ENCODE data around the gene C6orf47.

Gene C6orf47

DNA sequence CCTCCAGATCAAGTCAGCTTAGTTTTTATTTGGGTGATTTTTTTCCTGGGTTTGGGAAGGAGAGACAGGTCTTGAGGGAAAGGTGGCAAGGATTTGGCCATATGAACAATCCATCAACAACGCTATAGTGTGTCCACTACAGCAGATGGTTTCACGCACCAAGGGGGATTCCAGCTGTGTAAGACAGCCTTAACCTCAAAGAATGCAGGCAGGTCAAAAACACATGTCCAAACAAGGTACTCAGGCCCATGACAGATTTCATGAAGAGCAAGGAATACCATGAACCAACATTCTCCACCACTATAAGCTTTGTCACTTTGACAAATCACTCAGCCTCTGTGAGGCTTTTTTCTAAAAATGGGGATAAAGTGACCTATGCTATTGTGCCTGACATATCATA, 43.6 kb downstream of the C6orf47 start:
- no peak overlapping the region for H3K27ac Mint-ChIP-seq
- H3K4me3 Mint-ChIP-seq, result no peak overlapping the region
- TF ChIP-seq, protein P1, sequence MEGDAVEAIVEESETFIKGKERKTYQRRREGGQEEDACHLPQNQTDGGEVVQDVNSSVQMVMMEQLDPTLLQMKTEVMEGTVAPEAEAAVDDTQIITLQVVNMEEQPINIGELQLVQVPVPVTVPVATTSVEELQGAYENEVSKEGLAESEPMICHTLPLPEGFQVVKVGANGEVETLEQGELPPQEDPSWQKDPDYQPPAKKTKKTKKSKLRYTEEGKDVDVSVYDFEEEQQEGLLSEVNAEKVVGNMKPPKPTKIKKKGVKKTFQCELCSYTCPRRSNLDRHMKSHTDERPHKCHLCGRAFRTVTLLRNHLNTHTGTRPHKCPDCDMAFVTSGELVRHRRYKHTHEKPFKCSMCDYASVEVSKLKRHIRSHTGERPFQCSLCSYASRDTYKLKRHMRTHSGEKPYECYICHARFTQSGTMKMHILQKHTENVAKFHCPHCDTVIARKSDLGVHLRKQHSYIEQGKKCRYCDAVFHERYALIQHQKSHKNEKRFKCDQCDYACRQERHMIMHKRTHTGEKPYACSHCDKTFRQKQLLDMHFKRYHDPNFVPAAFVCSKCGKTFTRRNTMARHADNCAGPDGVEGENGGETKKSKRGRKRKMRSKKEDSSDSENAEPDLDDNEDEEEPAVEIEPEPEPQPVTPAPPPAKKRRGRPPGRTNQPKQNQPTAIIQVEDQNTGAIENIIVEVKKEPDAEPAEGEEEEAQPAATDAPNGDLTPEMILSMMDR (IDR thresholded peaks at IDR 0.05), result no peak

DNA sequence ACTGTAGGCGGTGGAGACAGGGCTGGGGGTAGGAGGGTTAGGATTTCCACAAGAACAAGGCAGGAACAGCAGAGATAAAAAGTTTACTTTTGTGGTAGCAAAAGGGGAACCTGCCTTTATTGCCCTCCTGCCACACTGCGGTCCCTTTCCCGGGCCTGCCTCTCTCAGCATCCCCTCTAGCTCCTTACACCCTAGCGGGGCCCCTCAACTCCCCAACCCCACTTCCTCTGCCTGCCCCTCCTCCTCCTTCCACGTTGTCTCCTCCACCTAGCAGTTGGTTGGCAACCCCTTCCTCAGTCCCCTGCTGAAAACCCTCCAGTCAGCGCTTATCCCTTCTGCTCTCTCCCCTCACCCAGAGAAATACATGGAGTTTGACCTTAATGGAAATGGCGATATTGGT, 44.8 kb downstream of the C6orf47 start:
- H3K27ac Mint-ChIP-seq, result no peak overlapping the region
- H3K9me3 Mint-ChIP-seq, result peaks cover 8% of the 10 kb centered on the region
- TF ChIP-seq, protein P1 (IDR thresholded peaks at IDR 0.05), result no peak
- H3K4me1 Mint-ChIP-seq, result peaks cover 49% of the 10 kb centered on the region
- peaks cover 6% of the 10 kb centered on the region for H3K27me3 Mint-ChIP-seq (ENCODE audit: low read depth, poor library complexity)
- no peaks in the 10 kb centered on the region for H3K36me3 Mint-ChIP-seq (ENCODE audit: low read depth)
- peak overlapping the region; percentile 7 for H3K4me3 Mint-ChIP-seq
- DNase-seq, result no peak

More for the DNA sequence above, 43.6 kb downstream of the C6orf47 start:
- no peak for DNase-seq
- Mint-ChIP-seq H3K9me3 (peaks cover 8% of the 10 kb centered on the region), H3K4me1 (peaks cover 53% of the 10 kb centered on the region), H3K27me3 (ENCODE audit: low read depth, poor library complexity) (no peaks in the 10 kb centered on the region), H3K36me3 (ENCODE audit: low read depth) (peaks cover under 1% of the 10 kb centered on the region)

DNA sequence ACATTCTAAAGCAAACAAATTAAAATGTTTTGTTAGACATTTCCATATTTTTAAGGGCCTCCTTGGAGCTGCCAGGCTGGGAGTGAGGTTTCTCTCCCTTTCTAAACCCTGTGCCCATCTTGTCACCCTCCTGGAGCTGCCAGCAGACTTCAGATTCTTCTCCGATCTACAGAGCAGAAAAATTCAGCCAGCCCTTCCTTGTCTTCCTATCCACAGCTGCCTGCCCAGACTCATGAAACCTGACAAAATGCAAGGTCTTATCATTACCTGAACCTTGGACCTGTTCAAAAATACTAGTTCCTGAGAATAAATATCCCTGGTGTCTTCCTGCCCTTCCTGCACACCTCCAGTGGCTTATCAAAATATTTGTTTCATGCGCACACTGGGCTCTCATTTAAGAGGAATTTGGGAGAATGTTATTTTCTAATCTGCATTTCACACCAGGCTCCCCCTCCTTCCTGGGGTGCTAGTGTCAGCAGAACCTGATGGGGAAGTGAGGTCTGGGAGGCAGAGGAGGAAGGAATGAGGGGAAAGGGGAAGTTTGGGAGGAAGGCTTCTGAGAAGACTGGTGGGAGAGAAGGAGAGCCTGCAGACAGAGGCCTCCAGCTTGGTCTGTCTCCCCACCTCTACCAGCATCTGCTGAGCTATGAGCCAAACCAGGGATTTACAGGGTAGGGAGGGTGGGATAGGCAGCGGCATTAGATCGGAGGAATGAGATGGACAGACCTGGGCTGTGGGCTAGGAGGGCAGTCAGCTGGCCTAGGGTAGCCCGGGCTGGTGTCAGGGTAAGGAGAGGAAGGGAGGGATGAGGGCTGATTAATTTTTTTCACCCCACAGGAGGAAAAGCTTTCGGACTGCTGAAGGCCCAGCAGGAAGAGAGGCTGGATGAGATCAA, 45.6 kb downstream of the C6orf47 start, which contains the start of gene AIF1:
Gene AIF1, plus strand, starts transcription at position 551 of the 895 bp plus-strand sequence. Its CDS starts 96 bp downstream, at position 647.
- H3K27ac Mint-ChIP-seq, result peak within 1 kb of the TSS; percentile 81
- DNase-seq, result no peak
- TF ChIP-seq, protein P1 (IDR thresholded peaks at IDR 0.05), result no peak
- peaks cover 6% of the 10 kb centered on the region for H3K27me3 Mint-ChIP-seq (ENCODE audit: low read depth, poor library complexity)
- H3K4me1 Mint-ChIP-seq, result peaks cover 49% of the 10 kb centered on the region
- H3K9me3 Mint-ChIP-seq, result peaks cover 5% of the 10 kb centered on the region
- H3K36me3 Mint-ChIP-seq (ENCODE audit: low read depth), result no peaks in the 10 kb centered on the region
- H3K4me3 Mint-ChIP-seq, result peak within 1 kb of the TSS; percentile 7

DNA sequence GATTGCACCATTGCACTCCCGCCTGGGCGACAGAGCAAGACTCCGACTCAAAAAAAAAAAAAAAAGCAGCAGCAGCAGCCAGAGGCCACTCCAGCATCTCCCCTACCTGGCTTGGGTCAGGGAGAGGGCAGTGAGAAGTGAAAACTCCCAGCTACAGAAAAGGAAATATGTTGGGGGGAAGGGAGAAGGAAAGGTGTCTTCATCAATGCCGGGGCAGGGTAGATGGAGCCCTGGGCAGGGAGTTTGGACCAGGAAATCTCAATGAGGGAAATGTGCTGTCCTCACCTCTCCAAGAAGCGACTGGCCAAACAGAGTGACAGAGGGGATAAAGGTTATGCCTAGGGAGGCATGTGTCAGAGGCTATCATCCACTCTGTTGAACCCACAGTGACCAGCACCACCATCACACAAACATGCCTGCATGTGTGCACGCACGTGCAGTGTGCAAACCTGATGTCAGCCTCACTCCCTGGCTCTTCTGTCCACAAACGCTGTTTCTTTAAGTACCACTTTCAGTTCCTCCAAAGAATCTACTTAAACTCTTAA, 46.4 kb downstream of the C6orf47 start:
- TF ChIP-seq, protein P1 (IDR thresholded peaks at IDR 0.05), result no peak
- Mint-ChIP-seq H3K4me3 (no peak overlapping the region), H3K27ac (no peak overlapping the region), H3K27me3 (ENCODE audit: low read depth, poor library complexity) (peaks cover 6% of the 10 kb centered on the region), H3K4me1 (peaks cover 47% of the 10 kb centered on the region), H3K36me3 (ENCODE audit: low read depth) (no peaks in the 10 kb centered on the region), H3K9me3 (no peaks in the 10 kb centered on the region)
- no peak for DNase-seq

DNA sequence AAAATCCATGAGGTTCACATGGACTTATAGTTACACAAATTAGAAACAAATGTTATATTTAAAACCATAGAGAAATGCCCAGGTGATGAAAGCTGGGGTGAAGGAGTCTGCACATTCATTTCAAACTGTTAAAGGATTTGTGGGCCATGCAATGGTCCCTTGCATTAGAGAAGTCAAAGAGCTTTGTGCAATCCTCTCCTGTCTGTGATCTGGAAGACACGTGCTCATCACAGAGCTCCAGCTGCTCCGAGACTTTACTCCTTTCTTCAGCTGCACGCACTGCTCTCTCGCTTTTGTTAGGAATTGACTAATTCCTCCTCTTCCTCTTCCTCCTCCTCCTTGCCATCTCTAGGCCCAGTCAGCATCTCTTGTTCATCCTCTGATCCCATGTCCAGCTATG, 49.6 kb downstream of the C6orf47 start:
- Mint-ChIP-seq H3K27me3 (ENCODE audit: low read depth, poor library complexity) (peaks cover 11% of the 10 kb centered on the region), H3K9me3 (no peaks in the 10 kb centered on the region), H3K27ac (peak overlapping the region; percentile 41), H3K4me3 (no peak overlapping the region), H3K4me1 (peaks cover 31% of the 10 kb centered on the region), H3K36me3 (ENCODE audit: low read depth) (no peaks in the 10 kb centered on the region)
- TF ChIP-seq, protein P1 (IDR thresholded peaks at IDR 0.05), result no peak
- no peak for DNase-seq

Data from nephron progenitor cell (in vitro differentiated cells).